ELF-1 (cell line): Measurements from ENCODE around the gene PLCE1.

Source experiments
- DNase-seq: peaks from one replicate; pipeline ENCODE4 v3.0.0-alpha.2; 2016; ENCODE audit warnings: low read depth, low spot score

The PLCE1 gene

GRCh38 chr10:93994438-93994801 lies 689 bp downstream of the PLCE1 start:
- DNase-seq, result no peak

DNA sequence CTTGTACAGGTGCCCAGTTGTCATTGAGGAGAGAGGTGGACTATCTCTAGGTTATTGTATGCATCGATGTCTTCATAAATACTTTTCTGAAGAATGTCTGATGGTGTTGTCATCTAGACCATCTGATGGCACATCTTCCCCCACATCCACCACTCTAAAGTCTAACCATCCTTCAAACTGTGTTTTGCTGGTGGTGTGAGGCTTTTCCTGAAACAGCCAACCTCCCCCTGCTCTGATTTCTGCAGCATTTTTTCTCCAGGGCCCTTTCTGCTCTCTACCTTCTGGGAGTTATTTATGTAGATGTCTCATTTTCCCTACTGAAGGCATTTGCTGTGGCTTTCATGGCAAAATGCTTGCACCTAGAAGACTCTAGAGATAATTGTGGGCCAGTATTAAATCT lies 1.5 kb downstream of the PLCE1 start:
- DNase-seq, result peak; percentile 29

GRCh38 chr10:93995598-93996271 lies 2.0 kb downstream of the PLCE1 start:
- DNase-seq, result no peak

DNA sequence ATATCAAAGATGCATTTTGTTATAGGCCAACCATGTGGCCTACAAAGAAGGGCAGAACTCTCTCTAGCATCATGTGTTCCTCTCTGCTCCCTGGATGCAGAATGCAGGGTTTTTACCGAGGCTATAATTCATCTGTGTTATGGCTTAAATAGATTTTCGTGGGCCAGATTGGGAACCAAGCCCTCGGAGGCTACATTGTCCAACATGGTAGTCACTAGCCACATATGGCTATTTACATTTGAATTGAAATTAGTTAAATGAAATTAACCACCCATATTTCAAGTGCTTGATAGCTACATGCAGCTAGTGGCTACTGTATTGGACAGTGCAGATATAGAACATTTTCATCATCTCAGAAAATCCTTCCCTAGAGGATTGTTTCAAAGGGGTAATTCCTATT lies 2.8 kb downstream of the PLCE1 start:
- no peak for DNase-seq

DNA sequence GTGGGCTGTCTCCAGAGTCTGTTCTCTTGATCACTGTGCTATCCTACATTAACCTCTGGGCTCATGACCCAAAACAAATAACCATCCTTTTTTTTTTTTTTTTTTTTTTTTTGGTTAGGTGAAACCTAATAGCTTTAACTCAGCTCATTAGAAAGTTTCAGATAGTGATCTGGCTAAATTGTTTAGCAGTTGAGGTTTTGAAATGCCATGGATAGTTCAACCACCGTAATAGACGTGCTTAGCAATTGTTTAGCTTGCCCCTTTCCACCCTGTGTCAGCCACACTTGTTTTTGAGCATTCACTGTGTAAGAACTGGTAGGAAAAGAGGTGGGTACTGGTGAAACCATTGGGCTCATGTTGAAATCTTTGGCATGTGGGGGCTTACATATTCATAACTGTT lies 3.8 kb downstream of the PLCE1 start:
- DNase-seq, result no peak

DNA sequence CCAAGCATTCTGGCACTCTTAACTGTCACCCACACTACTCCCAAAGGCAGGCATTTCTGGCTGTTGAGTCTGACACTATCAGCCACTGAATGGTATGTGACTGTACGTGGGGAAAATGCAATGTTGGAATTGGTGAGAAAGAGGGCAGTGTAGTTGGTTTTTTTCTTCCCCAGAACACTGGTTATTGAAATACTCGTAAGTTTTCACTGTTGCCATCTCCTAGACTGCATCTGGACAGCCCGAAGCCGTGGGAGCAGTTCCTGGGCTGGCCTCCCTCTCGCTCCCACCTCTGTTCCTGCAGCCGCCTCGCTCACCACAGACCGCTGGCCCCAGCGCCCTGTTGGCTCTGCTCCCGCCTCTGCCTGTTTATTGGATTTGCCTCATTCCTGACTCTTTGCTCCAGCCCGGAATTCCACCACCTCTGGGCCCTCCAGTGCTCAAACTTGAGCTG lies 5.7 kb downstream of the PLCE1 start:
- peak; percentile 85 for DNase-seq

DNA sequence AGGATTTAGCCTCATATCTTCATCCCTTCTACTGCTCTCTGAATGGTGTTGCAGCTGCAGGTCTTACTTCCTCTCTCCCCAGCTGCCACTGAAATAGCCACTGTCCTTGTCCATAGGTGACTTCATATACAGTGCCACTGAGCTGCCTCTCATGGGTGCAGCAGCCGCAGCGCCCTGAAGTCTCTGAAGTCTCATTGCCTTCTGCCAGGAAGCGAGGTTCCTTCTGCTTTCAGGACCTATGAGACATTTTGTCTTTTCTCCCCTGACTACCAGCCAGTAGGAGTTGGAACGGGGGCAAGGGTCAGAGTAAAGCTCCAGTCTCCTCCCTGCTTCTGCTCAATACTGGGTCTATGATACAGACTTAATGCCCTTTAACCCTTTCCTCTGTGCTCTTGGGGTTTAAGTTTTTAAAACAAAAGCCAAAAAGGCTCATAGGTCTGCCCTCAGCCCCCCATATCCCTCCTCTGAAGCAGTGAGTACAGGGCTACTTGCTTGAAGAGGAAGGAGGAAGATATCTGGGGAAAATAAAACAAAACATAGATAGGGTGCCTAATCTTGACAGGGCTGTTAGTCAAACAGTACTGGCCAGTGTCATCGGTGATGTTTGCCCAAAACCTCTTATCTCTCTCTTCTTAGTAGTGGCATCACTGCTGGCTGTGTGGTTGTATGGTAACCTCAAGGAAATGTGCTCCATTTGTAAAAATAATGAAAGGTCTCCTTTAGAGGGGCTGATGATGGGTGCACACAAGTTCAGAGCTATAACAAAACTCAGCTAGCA lies 7.1 kb downstream of the PLCE1 start:
- DNase-seq, result no peak

DNA sequence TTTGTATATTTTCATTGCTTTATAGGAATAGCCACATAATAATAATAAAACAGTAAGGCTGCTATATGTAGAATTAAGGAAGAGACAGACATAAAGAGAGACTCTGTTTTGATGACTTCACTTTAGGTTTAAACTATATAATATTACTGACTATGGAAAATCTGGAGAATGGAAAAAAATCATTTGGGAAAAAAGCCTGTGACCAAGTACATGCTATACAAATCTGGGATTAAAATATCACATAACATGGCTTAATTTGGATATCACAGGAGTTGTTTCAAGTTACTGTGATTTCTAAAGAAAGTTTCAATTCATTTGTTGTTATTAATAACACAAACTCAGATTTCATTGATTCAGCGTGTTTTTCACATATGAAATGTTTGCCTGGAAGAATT lies 7.7 kb downstream of the PLCE1 start:
- DNase-seq, result no peak

DNA sequence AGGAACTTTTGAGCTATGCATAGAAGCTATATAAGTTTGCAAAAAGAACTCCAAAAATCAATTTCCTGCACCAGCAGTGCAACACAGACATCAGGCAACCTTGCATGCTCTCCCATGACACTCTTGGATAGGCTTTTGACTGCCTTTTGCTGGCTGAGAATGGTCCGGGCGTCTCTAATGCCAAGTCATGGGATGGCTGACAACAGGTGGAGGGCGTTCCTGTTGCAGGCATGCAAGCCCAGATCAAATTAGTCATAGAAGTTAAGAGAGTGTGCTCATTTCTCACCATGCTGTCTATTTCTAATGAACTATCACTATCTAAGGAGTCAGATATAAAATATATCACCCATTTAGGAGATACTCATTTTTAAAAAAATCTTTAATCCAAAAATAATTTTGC lies 8.4 kb downstream of the PLCE1 start:
- DNase-seq, result no peak

DNA sequence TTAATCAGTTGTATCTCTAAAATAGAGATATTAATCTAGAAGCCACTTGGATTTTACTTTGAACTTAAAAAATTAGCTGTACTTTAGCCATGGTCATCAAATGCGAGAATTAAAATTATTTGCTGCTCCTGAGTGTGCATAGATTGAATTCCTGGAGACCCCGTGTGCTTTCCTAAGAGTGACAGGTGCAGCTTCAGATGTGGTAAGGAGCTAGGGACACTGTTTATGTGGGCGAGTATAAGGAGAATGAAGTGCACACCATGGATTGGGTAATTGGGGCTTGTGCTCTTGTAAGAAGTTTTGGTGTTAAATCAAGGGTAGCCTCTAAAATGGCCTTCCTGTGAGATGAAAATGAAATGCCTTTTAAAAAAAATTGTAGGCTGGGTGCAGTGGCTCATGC lies 9.8 kb downstream of the PLCE1 start:
- DNase-seq, result no peak

DNA sequence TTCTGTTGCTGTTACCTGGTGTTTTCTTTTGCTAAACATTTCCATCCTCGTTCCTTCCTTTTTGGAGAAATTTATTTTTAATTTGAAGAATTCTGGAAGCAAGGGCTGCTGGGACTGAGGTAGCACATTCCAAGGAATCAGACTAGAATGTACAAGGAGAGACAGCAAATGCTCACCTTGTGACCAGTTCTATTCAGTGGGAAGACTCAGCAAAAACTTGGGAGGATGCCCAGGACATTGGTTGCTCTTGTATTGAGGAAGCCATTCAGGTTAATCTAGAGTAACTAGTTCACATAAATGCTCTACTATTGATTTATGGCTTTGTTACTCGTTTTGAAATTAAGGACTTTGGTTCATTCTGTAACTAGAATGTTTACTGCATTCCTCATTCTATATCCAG lies 11.3 kb downstream of the PLCE1 start:
- DNase-seq, result no peak

DNA sequence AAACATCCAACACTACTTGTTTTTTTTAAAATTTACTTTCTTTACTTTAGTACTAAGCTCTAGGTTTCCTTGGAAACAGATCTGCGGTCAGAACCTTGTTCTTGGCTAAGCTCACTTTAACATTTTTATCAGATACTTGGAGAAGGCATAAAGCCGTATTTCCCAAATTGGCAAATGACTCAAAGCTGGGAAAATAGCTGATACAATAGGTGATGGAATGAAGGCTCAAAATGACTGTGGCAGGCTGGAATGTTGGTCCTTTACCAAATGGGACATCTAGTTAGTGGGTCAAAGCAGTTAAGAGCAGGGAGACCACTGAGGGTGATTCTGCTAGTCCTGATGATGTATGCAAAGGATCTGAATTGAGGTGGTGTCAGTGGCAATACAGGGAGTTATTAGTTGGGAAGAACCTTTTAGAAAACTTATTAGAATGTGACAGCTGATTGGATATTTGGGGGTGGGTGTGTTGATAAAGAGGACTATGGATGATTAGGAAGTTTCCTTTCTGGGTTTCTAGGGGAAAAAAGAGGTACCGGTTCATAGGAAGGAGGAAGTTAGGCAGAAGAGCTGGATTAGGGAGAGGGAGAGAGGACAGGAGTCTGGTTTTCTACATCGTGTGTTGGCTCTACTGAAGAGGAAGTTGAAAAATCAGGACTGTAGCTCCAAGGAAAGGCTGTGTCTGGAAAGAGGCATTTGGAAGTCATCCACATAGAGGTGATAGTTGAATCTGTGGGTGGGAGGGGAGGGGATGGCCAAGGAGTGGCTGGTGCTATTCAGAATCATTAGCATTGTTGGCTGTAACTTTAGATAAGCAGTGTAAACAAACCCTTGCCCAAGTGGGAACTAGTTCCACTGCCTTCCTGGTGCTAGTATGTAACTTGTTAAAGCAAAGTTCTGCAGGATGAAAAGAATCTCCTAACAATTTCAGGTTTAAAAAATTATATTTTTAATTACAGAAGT lies 13.1 kb downstream of the PLCE1 start:
- peak; percentile 56 for DNase-seq

DNA sequence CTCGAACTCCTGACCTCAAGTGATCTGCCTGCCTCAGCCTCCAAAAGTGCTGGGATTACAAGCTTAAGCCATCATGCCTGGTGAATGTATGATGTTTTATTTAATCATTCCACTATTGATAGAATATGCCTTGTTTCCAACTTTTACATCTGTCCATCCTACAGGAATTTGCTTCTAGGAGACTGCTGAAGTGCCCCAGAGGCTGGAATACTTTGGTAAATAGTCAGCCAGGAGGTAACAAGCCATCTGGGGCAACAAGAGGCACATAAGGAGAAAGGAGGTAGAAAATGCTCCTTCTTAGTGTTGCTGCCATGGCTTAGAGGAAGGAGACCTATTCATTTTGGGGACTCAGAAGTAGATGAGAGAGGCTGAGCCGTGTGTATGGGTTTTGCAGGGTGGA lies 14.8 kb downstream of the PLCE1 start:
- DNase-seq, result no peak

- no peak for DNase-seq
Observed at GRCh38 chr10:94010116-94010515, 16.4 kb downstream of the PLCE1 start.

DNA sequence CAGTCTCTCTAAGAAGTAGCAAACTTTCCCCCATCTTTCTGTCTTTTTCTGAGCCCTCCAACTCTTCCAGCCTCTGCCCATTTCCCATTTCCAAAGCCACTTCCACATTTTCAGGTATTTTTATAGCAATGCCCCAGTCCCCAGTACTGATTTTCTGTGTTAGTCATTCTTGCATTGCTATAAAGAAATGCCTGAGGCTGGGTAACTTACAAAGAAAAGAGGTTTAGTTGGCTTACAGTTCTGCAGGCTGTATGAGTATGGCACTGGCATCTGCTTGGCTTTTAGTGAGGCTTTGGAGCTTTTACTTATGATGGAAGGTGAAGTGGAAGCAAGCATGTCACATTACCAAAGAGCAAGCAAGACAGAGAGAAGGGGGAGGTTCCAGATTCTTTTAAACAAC lies 17.2 kb downstream of the PLCE1 start:
- DNase-seq, result no peak

DNA sequence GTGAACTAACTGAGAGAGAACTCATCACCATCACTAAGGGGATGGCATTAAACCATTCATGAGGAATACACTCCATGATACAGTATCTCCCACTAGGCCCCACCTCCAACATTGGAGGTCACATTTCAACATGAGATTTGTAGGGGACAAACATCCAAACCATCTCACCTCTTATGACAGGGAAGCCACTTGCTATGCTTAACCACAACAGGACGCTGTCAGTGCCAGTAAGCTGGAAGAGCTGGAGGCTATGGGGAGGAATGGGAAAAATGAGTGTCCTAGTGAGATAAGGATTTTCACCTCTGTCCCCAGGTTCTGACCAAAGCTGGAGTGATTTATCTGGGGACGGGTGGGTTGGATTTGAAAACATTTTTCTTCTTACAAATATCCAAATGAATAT lies 17.6 kb downstream of the PLCE1 start:
- DNase-seq, result peak; percentile 19

DNA sequence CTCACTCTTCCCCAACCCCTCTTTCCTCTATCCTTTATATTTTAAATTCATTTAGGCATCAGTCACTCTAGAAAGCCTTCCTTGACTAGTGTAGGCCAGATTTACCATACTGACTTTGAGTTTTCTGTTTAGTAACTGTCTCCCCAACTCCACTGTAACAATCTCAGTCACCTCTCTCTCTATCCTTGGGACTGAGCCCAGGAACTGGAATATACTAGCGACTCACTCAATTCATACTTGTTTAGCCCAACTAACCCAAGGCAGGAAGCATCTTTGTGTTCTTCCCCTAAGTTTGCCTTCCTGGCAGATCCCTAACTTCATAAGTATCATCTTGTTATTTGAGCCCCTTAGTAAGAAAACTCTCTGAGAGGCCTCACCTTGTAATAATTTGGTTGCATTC lies 19.1 kb downstream of the PLCE1 start:
- DNase-seq, result no peak

DNA sequence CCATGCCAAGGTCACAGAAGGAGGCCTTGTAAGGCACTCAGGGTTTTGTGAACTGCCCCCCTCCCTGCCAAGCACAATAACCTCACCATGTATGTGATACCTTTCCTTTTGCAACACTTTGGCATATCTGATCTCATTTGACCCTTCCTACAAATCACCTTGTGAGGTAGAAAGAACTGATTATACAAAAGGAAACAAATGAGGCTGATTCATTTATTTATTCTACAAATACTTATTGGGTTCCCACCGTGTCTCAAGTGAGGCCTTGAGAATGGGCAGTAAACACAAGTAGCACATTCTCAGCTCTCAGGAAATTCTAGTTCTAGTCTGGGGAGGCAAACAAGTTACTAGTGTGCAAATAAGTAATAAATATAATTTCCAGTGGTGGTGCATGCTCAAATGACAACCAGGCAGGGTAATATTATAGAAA lies 19.6 kb downstream of the PLCE1 start:
- no peak for DNase-seq

DNA sequence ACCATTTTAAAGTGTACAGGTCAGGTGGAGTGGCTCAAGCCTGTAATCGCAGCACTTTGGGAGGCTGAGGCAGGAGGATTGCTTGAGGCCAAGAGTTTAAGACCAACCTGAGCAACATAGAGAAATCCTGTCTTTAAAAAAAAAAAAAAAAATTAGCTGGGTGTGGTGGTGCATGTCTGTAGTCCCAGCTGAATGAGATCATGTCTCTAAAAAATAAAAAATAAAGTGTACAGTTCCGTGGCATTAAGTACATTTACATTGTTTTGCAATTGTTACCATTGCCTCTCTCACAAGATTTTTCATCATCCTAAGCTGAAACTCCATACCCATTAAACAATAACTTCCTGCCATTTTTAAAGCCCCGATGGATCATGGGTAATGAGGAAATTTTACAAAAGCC lies 20.6 kb downstream of the PLCE1 start:
- DNase-seq, result no peak

GRCh38 chr10:94016727-94017714 lies 23.3 kb downstream of the PLCE1 start:
- DNase-seq, result no peak

DNA sequence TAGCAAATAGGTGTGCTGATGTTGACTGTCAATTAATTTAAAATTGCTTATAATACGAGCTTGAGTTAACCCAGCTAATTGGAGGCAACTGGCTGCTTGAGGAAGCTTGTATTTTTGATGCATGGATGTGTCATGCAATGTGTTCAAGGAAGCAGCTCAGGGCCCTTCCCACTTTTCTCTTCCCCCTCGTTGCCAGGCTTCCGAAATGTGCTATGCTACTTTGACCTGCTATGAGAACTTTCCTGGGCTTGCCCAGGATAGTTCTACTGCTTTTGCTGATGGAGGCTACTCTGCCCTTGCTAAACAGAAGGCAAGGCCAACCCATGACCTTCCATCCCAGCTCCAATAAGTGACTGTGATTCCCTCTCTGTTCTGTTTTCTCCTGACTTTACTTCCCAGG lies 24.4 kb downstream of the PLCE1 start:
- no peak for DNase-seq
